HEK293 (cell line): ENCODE data around the gene DRC7.

Experiments used
- CTCF ChIA-PET: fragments of 350-600 bp; formaldehyde crosslinking; extraction: SDS; loops from one replicate; lab custom pipeline; 2021; ENCODE audit warnings: antibody characterized with exemption; lab: Yijun Ruan, JAX
- POLR2A ChIA-PET: fragments of 300-600 bp; formaldehyde crosslinking; extraction: SDS; loops from one replicate; lab custom pipeline; 2020; ENCODE audit warnings: antibody characterized with exemption, inconsistent platforms; lab: Yijun Ruan, JAX
- H3K27ac ChIP-seq: fragments of 200-500 bp; sonication (Bioruptor generic); 2 replicates; pipeline ENCODE4 v1.5.1; 2014; ENCODE audit warnings: low read depth, low read length, control low read depth, inconsistent platforms; ENCODE audit errors: extremely low read depth
- H3K36me3 ChIP-seq, 2 experiments: fragments of 200-500 bp in 1 of 2; sonication (Bioruptor generic) in 1 of 2; 1 replicate in 1 of 2; 2 replicates in 1 of 2; pipeline ENCODE4 v1.5.1; 2014 to 2017; ENCODE audit warnings: inconsistent platforms in 2 of 2, low read length in 2 of 2; ENCODE audit not compliant: control insufficient read depth in 2 of 2, insufficient read depth in 1 of 2
- H3K4me1 ChIP-seq: fragments of 200-500 bp; sonication (Bioruptor generic); 2 replicates; pipeline ENCODE4 v1.5.1; 2014; ENCODE audit warnings: mild to moderate bottlenecking, low read length, inconsistent platforms; ENCODE audit not compliant: control insufficient read depth, insufficient read depth
- H3K4me3 ChIP-seq: 2 replicates; pipeline ENCODE4 v1.5.1; 2011; ENCODE audit warnings: low read depth, mild to moderate bottlenecking, control low read depth, low read length, moderate library complexity
- H3K9me3 ChIP-seq: fragments of 200-500 bp; sonication (Bioruptor generic); 2 replicates; pipeline ENCODE4 v1.5.1; 2014; ENCODE audit warnings: low read depth, low read length, inconsistent platforms; ENCODE audit not compliant: control insufficient read depth, insufficient read depth
- GLI2 ChIP-seq: fragments of 450-650 bp; formaldehyde crosslinking; IDR thresholded peaks from 2 replicates; pipeline ENCODE4; 2017; ENCODE audit warnings: missing biosample characterization, missing genetic modification characterization, low read depth, borderline replicate concordance
- HOXD13 ChIP-seq: sonication (generic); formaldehyde crosslinking; IDR thresholded peaks from 2 replicates; pipeline ENCODE4 v1.8.0; 2022; ENCODE audit warnings: missing genetic modification reagents, borderline replicate concordance
- KLF1 ChIP-seq: fragments of 450-650 bp; formaldehyde crosslinking; IDR thresholded peaks from 2 replicates; pipeline ENCODE4 v1.5.1; 2016; ENCODE audit warnings: missing biosample characterization, missing genetic modification characterization
- PRDM1 ChIP-seq: fragments of 450-650 bp; formaldehyde crosslinking; IDR thresholded peaks from 2 replicates; pipeline ENCODE4; 2016; ENCODE audit warnings: missing biosample characterization, missing genetic modification characterization
- YY2 ChIP-seq: fragments of 450-650 bp; formaldehyde crosslinking; IDR thresholded peaks from 2 replicates; pipeline ENCODE4 v1.5.1; 2016; ENCODE audit warnings: missing biosample characterization, missing genetic modification characterization
- ZBTB20 ChIP-seq: fragments of 450-650 bp; formaldehyde crosslinking; IDR thresholded peaks from 2 replicates; pipeline ENCODE4 v1.5.1; 2016; ENCODE audit warnings: missing biosample characterization, missing genetic modification characterization
- ZNF16 ChIP-seq: fragments of 450-650 bp; formaldehyde crosslinking; IDR thresholded peaks from 2 replicates; pipeline ENCODE4 v1.5.1; 2016; ENCODE audit warnings: low read depth, missing biosample characterization, missing genetic modification characterization
- ZNF18 ChIP-seq: fragments of 450-650 bp; formaldehyde crosslinking; IDR thresholded peaks from 2 replicates; pipeline ENCODE4 v1.5.1; 2016; ENCODE audit warnings: missing biosample characterization, missing genetic modification characterization
- ZNF302 ChIP-seq: fragments of 450-650 bp; formaldehyde crosslinking; IDR thresholded peaks from 2 replicates; pipeline ENCODE4 v1.5.1; 2016; ENCODE audit warnings: missing biosample characterization, missing genetic modification characterization, low read depth
- ZNF335 ChIP-seq: fragments of 450-650 bp; formaldehyde crosslinking; conservative IDR thresholded peaks from 2 replicates; pipeline ENCODE4 v1.5.1; 2016; ENCODE audit warnings: missing biosample characterization, missing genetic modification characterization
- ZNF350 ChIP-seq: fragments of 450-650 bp; formaldehyde crosslinking; IDR thresholded peaks from 2 replicates; pipeline ENCODE4 v1.5.0; 2017; ENCODE audit warnings: missing biosample characterization, mild to moderate bottlenecking, missing genetic modification characterization
- ZNF514 ChIP-seq: fragments of 450-650 bp; formaldehyde crosslinking; IDR thresholded peaks from 2 replicates; pipeline ENCODE4 v1.5.1; 2016; ENCODE audit warnings: missing biosample characterization, missing genetic modification characterization
- ZNF585B ChIP-seq: fragments of 450-650 bp; formaldehyde crosslinking; IDR thresholded peaks from 2 replicates; pipeline ENCODE4 v1.5.1; 2016; ENCODE audit warnings: missing biosample characterization, missing genetic modification characterization
- ZNF626 ChIP-seq: fragments of 450-650 bp; sonication (Bioruptor Pico); formaldehyde crosslinking; IDR thresholded peaks from 2 replicates; pipeline ENCODE4 v1.5.1; 2018; ENCODE audit warnings: missing biosample characterization, missing genetic modification characterization, inconsistent platforms
- ZNF654 ChIP-seq: fragments of 450-650 bp; formaldehyde crosslinking; IDR thresholded peaks from 2 replicates; pipeline ENCODE4 v1.5.1; 2016; ENCODE audit warnings: low read depth, missing biosample characterization, missing genetic modification characterization
- ZNF768 ChIP-seq: fragments of 450-650 bp; formaldehyde crosslinking; IDR thresholded peaks from 2 replicates; pipeline ENCODE4 v1.5.1; 2018; ENCODE audit warnings: missing biosample characterization, mild to moderate bottlenecking, missing genetic modification characterization
- ZSCAN23 ChIP-seq: fragments of 450-650 bp; formaldehyde crosslinking; IDR thresholded peaks from 2 replicates; pipeline ENCODE4 v1.5.1; 2016; ENCODE audit warnings: missing biosample characterization, missing genetic modification characterization
- TF ChIP-seq, protein P1 (sequence below): fragments of 450-650 bp; formaldehyde crosslinking; IDR thresholded peaks from 2 replicates; pipeline ENCODE4 v1.5.1; 2016; ENCODE audit warnings: missing biosample characterization, missing genetic modification characterization
- TF ChIP-seq, protein P2 (sequence below): fragments of 450-650 bp; formaldehyde crosslinking; IDR thresholded peaks from 2 replicates; pipeline ENCODE4 v1.5.1; 2017; ENCODE audit warnings: missing biosample characterization, missing genetic modification characterization
- TF ChIP-seq, protein P3 (sequence below): fragments of 450-650 bp; formaldehyde crosslinking; IDR thresholded peaks from 2 replicates; pipeline ENCODE4 v1.5.1; 2016; ENCODE audit warnings: missing biosample characterization, missing genetic modification characterization

The DRC7 gene

GRCh38 chr16:57667526-57668262 is 26.9 kb upstream of the DRC7 start:
- Histone ChIP-seq H3K36me3 (no peaks in the 10 kb centered on the region), H3K9me3 (no peaks in the 10 kb centered on the region), H3K4me1 (no peaks in the 10 kb centered on the region), H3K27ac (no peak overlapping the region), H3K4me3 (no peak overlapping the region)
- POLR2A ChIA-PET = no interaction called here
- CTCF ChIA-PET = interaction anchor here (0.6 to 1.6 kb wide), 5 partner anchors 8 to 77 kb away, joined by 3 to 9 read pairs (median 4); no protein-coding TSS in a partner anchor
- no peak for TF ChIP-seq ZNF514 (tag by site-specific recombination)
- TF ChIP-seq, protein P1, sequence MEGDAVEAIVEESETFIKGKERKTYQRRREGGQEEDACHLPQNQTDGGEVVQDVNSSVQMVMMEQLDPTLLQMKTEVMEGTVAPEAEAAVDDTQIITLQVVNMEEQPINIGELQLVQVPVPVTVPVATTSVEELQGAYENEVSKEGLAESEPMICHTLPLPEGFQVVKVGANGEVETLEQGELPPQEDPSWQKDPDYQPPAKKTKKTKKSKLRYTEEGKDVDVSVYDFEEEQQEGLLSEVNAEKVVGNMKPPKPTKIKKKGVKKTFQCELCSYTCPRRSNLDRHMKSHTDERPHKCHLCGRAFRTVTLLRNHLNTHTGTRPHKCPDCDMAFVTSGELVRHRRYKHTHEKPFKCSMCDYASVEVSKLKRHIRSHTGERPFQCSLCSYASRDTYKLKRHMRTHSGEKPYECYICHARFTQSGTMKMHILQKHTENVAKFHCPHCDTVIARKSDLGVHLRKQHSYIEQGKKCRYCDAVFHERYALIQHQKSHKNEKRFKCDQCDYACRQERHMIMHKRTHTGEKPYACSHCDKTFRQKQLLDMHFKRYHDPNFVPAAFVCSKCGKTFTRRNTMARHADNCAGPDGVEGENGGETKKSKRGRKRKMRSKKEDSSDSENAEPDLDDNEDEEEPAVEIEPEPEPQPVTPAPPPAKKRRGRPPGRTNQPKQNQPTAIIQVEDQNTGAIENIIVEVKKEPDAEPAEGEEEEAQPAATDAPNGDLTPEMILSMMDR (tag by site-specific recombination) = 0 out of 2 replicates have a peak, but pooled peaks have one; percentile 23
- TF ChIP-seq ZNF16 (tag by site-specific recombination) = no peak
- TF ChIP-seq ZNF350 (tag by site-specific recombination) = no peak
- no peak for TF ChIP-seq ZNF302 (tag by site-specific recombination)

- no peak for TF ChIP-seq ZNF18 (tag by site-specific recombination)
- no peak for TF ChIP-seq ZNF335
- no peak for TF ChIP-seq YY2 (tag by site-specific recombination)
- no peaks in the 10 kb centered on the region for H3K9me3 ChIP-seq
- H3K36me3 ChIP-seq = no peaks in the 10 kb centered on the region
- ChIA-PET CTCF (interaction anchor here (1.1 to 1.6 kb wide), 2 partner anchors 19 to 20 kb away, joined by 3 to 9 read pairs; no protein-coding TSS in a partner anchor), POLR2A (no interaction called here)
- H3K27ac ChIP-seq = no peak within 1 kb of the TSS
- no peaks in the 10 kb centered on the region for H3K4me1 ChIP-seq
- H3K4me3 ChIP-seq = no peak within 1 kb of the TSS
Measured at GRCh38 chr16:57668263-57668571, 26.4 kb upstream of the DRC7 start, which contains the start of gene ADGRG3. Gene ADGRG3 (plus strand): TSS chr16:57668306. CDS start chr16:57668348, 42 bp downstream.

DNA sequence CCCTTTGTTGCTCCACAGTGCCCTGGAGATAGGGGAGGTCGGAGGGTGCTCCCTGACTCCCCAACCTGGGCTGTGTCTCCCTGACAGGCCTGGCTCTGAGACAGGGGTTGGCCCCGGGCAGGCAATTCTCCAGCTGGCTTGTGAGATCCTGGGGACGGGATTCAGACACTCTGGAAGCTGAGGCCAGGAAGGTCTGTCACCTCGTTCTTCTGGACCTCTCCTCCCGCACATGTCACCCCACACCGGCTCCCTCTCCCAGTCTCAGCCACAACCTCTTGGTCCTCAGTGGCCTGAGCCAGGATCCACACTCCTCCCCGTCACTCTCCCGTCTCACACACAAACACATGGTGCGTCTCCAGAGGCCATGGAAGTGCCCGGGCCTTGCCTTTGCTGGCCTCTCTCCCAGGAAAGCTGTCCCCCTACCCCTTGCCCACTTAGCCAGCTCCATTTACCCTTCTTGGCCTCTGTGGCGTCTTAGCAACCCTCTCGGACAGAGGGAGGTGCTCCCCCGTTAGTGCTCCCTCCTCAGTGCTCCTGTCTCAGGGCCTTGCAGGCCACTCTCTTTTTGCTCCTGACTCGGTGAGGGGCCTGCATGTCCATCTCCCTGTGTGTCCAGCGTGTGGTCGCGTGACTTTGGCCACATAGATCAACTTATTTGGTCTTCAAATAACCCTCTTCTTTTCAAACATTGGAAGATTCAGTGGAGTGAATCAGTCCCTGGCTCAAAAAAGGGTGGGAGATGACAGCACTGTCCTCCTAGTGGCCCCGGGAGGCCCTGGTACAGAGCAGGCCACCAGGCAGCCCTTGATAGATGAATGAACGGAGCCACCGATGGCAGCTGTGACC is 25.8 kb upstream of the DRC7 start:
- H3K27ac ChIP-seq = no peak overlapping the region
- H3K4me3 ChIP-seq = no peak overlapping the region
- ChIA-PET POLR2A (no interaction called here), CTCF (interaction anchor here (0.7 to 1.6 kb wide), 3 partner anchors 19 to 20 kb away, joined by 3 to 9 read pairs (median 5); no protein-coding TSS in a partner anchor)
- no peaks in the 10 kb centered on the region for H3K36me3 ChIP-seq
- H3K9me3 ChIP-seq = no peaks in the 10 kb centered on the region
- no peaks in the 10 kb centered on the region for H3K4me1 ChIP-seq
- no peak for TF ChIP-seq KLF1 (tag by site-specific recombination)
- TF ChIP-seq HOXD13 (CRISPR knock-in tag) = no peak
- no peak for TF ChIP-seq ZNF626 (tag by site-specific recombination)
- TF ChIP-seq, protein P2, sequence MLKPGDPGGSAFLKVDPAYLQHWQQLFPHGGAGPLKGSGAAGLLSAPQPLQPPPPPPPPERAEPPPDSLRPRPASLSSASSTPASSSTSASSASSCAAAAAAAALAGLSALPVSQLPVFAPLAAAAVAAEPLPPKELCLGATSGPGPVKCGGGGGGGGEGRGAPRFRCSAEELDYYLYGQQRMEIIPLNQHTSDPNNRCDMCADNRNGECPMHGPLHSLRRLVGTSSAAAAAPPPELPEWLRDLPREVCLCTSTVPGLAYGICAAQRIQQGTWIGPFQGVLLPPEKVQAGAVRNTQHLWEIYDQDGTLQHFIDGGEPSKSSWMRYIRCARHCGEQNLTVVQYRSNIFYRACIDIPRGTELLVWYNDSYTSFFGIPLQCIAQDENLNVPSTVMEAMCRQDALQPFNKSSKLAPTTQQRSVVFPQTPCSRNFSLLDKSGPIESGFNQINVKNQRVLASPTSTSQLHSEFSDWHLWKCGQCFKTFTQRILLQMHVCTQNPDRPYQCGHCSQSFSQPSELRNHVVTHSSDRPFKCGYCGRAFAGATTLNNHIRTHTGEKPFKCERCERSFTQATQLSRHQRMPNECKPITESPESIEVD = no peak
- no peak for TF ChIP-seq GLI2
- TF ChIP-seq ZBTB20 (tag by site-specific recombination) = no peak
- TF ChIP-seq PRDM1 (tag by site-specific recombination) = no peak
- TF ChIP-seq ZNF654 (tag by site-specific recombination) = no peak
- no peak for TF ChIP-seq ZNF768 (tag by site-specific recombination)
- no peak for TF ChIP-seq ZSCAN23 (tag by site-specific recombination)
- no peak for TF ChIP-seq ZNF585B (tag by site-specific recombination)
- TF ChIP-seq, protein P3, sequence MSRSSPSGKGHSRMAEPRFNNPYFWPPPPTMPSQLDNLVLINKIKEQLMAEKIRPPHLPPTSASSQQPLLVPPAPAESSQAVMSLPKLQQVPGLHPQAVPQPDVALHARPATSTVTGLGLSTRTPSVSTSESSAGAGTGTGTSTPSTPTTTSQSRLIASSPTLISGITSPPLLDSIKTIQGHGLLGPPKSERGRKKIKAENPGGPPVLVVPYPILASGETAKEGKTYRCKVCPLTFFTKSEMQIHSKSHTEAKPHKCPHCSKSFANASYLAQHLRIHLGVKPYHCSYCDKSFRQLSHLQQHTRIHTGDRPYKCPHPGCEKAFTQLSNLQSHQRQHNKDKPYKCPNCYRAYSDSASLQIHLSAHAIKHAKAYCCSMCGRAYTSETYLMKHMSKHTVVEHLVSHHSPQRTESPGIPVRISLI (tag by site-specific recombination) = no peak
